Ovary (tissue), 3 donors: ENCODE results near the gene TMEM140.

Source experiments
- CTCF ChIP-seq, 3 donors: fragments of 450-650 bp in 2 of 3; fragments of 200-600 bp in 1 of 3; IDR thresholded peaks; one replicate each; pipeline versions ENCODE4 v1.5.1 to v1.8.0; 2016 to 2022; ENCODE audit warnings: antibody characterized with exemption in 3 of 3, mild to moderate bottlenecking in 1 of 3
- EP300 ChIP-seq: sonication (generic); formaldehyde crosslinking; IDR thresholded peaks from one replicate; pipeline ENCODE4 v1.6.1; 2017; ENCODE audit warnings: antibody characterized with exemption
- POLR2A ChIP-seq: fragments of 450-650 bp; IDR thresholded peaks from one replicate; pipeline ENCODE4 v1.6.1; 2017; ENCODE audit warnings: antibody characterized with exemption, mild to moderate bottlenecking, moderate library complexity
- donor health status: DM: no; HTN: no; CAD: no.

GRCh38 chr7:135158874-135159273, 11.0 kb downstream of the TMEM140 start:
- no peak for TF ChIP-seq CTCF (IDR thresholded peaks at IDR 0.05)
- TF ChIP-seq EP300: no peak
- no peak for TF ChIP-seq POLR2A
